Memory B cell (primary cell): ENCODE measurements around the gene AFG3L2.

Source experiments
- ATAC-seq: fragments of 150-1000 bp; cut with Tn5 transposase; 2 replicates; pipeline ENCODE4 v1.10.0; 2021; ENCODE audit warnings: low read depth, mild to moderate bottlenecking, moderate library complexity
- DNase-seq, 2 donors: peaks; one replicate each; pipeline ENCODE4 v3.0.0; 2022; ENCODE audit warnings: low spot score in 2 of 2
- H3K27ac Mint-ChIP-seq: one replicate; pipeline ENCODE4 v1.8.0; 2022; ENCODE audit warnings: mild to moderate bottlenecking, moderate library complexity, mixed read lengths
- H3K27me3 Mint-ChIP-seq: one replicate; pipeline ENCODE4 v1.8.0; 2022; ENCODE audit warnings: mixed read lengths
- H3K36me3 Mint-ChIP-seq: one replicate; pipeline ENCODE4 v1.8.0; 2022; ENCODE audit warnings: mild to moderate bottlenecking, mixed read lengths
- H3K4me1 Mint-ChIP-seq: one replicate; pipeline ENCODE4 v1.8.0; 2022; ENCODE audit warnings: mixed read lengths
- H3K4me3 Mint-ChIP-seq: one replicate; pipeline ENCODE4 v1.8.0; 2022; ENCODE audit warnings: mild to moderate bottlenecking, moderate library complexity, mixed read lengths
- H3K9me3 Mint-ChIP-seq: one replicate; pipeline ENCODE4 v1.8.0; 2022; ENCODE audit warnings: mixed read lengths

AFG3L2 gene

DNA sequence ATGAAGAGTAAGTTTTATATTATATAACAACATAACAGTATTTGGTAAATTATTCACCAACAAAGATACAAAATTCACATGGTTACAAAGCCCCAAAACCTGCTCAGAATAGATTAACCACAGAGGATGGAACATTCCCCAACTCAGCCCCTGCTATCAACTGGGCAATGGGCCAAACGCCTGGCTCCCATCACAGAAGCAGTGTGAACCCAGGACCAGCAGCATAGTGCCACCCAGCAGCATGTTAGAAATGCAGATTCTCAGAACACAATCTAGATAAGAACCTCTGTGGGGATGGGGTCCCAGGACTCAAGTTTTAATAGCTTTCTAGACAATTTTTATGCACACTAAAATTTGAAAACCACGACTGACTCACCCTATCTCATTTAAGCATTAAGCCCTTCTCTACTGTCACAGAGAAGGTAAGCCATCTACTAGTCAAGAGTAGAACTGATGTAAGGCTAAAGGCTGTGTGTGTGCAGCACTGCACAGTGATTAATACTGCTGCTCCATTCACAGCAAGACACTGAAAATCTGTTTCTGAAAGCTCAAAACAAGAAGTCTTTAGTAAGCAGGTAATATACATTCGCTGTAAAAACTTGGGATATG lies 15.2 kb downstream of the AFG3L2 start:
- ATAC-seq (no peak), DNase-seq (no peak)
- Mint-ChIP-seq H3K9me3 (no peaks in the 10 kb centered on the region), H3K36me3 (peaks cover 30% of the 10 kb centered on the region), H3K4me1 (peaks cover 3% of the 10 kb centered on the region), H3K4me3 (no peak overlapping the region), H3K27ac (no peak overlapping the region), H3K27me3 (no peaks in the 10 kb centered on the region)

- Mint-ChIP-seq H3K9me3 (no peaks in the 10 kb centered on the region), H3K36me3 (peaks cover 33% of the 10 kb centered on the region)
- ATAC-seq = no peak
Observed at GRCh38 chr18:12359515-12359927, 17.5 kb downstream of the AFG3L2 start.

GRCh38 chr18:12352188-12352587 lies 24.8 kb downstream of the AFG3L2 start:
- no peak for ATAC-seq
- H3K4me3 Mint-ChIP-seq = no peak overlapping the region
- H3K27me3 Mint-ChIP-seq = no peaks in the 10 kb centered on the region
- peaks cover 2% of the 10 kb centered on the region for H3K4me1 Mint-ChIP-seq
- DNase-seq = no peak
- no peak overlapping the region for H3K27ac Mint-ChIP-seq
- H3K9me3 Mint-ChIP-seq = no peaks in the 10 kb centered on the region
- H3K36me3 Mint-ChIP-seq = peaks cover 37% of the 10 kb centered on the region

More at GRCh38 chr18:12359515-12359927, 17.5 kb downstream of the AFG3L2 start:
- Mint-ChIP-seq H3K27me3 (no peaks in the 10 kb centered on the region), H3K4me3 (no peak overlapping the region), H3K4me1 (peaks cover 2% of the 10 kb centered on the region), H3K27ac (no peak overlapping the region)
- DNase-seq = no peak

GRCh38 chr18:12347895-12348294 lies 29.1 kb downstream of the AFG3L2 start:
- Mint-ChIP-seq H3K27ac (peak overlapping the region; percentile 68), H3K36me3 (peaks cover 41% of the 10 kb centered on the region), H3K9me3 (no peaks in the 10 kb centered on the region), H3K4me1 (no peaks in the 10 kb centered on the region), H3K4me3 (no peak overlapping the region), H3K27me3 (no peaks in the 10 kb centered on the region)
- DNase-seq (no peak), ATAC-seq (no peak)

DNA sequence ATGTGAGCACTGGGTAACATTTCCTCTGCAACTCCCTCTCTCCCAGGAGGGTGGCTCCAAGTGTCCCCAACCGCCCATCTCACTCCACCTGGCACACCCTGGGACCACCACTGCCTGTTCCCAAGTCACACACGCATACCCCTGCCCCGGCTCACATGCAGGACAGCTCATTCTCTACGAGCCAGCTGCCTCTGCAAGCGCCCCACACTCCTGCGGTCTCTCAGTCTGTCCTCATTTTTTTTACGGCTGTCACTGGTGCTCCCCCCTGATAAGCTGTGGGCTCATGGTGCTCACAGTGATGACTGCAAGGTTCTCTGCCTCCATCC lies 30.8 kb downstream of the AFG3L2 start:
- Mint-ChIP-seq H3K27me3 (no peaks in the 10 kb centered on the region), H3K36me3 (peaks cover 49% of the 10 kb centered on the region), H3K27ac (peak overlapping the region; percentile 14), H3K4me1 (no peaks in the 10 kb centered on the region), H3K4me3 (no peak overlapping the region), H3K9me3 (no peaks in the 10 kb centered on the region)
- ATAC-seq = no peak
- no peak for DNase-seq

- Mint-ChIP-seq H3K27me3 (no peaks in the 10 kb centered on the region), H3K9me3 (no peaks in the 10 kb centered on the region), H3K4me1 (no peaks in the 10 kb centered on the region), H3K36me3 (peaks cover 46% of the 10 kb centered on the region), H3K4me3 (no peak overlapping the region), H3K27ac (peak overlapping the region; percentile 14)
- ATAC-seq = no peak
- DNase-seq = no peak
Observed at GRCh38 chr18:12345491-12346239, 31.4 kb downstream of the AFG3L2 start.

GRCh38 chr18:12342661-12343060 lies 34.4 kb downstream of the AFG3L2 start:
- H3K4me3 Mint-ChIP-seq = no peak overlapping the region
- H3K27me3 Mint-ChIP-seq = no peaks in the 10 kb centered on the region
- no peaks in the 10 kb centered on the region for H3K4me1 Mint-ChIP-seq
- H3K9me3 Mint-ChIP-seq = no peaks in the 10 kb centered on the region
- ATAC-seq (no peak), DNase-seq (no peak)
- no peak overlapping the region for H3K27ac Mint-ChIP-seq
- H3K36me3 Mint-ChIP-seq = peaks cover 43% of the 10 kb centered on the region

- DNase-seq (no peak), ATAC-seq (no peak)
- H3K4me3 Mint-ChIP-seq = no peak overlapping the region
- H3K27ac Mint-ChIP-seq = no peak overlapping the region
- H3K9me3 Mint-ChIP-seq = no peaks in the 10 kb centered on the region
- no peaks in the 10 kb centered on the region for H3K4me1 Mint-ChIP-seq
- no peaks in the 10 kb centered on the region for H3K27me3 Mint-ChIP-seq
- peaks cover 41% of the 10 kb centered on the region for H3K36me3 Mint-ChIP-seq
Observed at GRCh38 chr18:12340945-12341660, 35.9 kb downstream of the AFG3L2 start.

DNA sequence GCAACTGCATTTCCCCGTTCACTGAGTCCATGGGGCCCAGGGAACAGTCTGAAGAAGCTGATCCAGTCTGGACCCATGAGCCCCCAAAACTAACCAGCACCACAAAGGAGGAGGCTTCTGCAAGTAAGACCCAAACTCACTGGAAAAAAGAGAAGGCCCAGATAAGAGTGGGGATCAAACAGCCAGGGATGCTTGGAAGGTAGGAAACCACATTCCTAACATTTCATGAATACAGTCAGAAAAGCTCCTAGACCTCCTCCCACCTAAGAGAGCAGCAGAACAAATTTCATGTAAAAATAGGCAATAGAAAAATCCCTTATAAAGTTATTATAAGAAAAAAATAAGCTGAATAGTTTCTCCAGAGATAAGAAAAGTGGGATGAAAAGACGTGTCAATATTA lies 38.6 kb downstream of the AFG3L2 start:
- H3K27ac Mint-ChIP-seq = no peak overlapping the region
- H3K9me3 Mint-ChIP-seq = no peaks in the 10 kb centered on the region
- peaks cover 46% of the 10 kb centered on the region for H3K36me3 Mint-ChIP-seq
- no peak overlapping the region for H3K4me3 Mint-ChIP-seq
- no peaks in the 10 kb centered on the region for H3K4me1 Mint-ChIP-seq
- no peaks in the 10 kb centered on the region for H3K27me3 Mint-ChIP-seq
- no peak for ATAC-seq
- DNase-seq = no peak

DNA sequence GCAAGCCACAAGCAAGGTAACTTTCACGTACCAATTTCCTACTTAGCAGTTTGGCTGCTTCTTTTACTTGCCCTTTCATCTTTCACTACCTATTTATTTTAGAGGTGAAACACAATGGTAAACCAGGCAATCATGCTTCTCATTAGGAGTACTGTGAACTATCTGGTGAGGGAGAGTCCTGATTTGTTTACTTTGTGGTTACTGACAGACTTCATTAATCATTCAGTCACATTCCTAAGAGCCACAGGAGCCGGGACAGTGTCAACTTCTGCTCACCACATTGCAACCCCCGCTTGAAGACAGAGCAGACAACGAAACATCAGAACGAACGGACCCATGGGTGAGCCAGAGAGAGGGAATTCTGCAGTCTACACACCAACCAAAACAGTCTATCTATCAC lies 40.1 kb downstream of the AFG3L2 start:
- Mint-ChIP-seq H3K4me3 (no peak overlapping the region), H3K9me3 (no peaks in the 10 kb centered on the region), H3K4me1 (no peaks in the 10 kb centered on the region), H3K36me3 (peaks cover 35% of the 10 kb centered on the region), H3K27ac (no peak overlapping the region), H3K27me3 (no peaks in the 10 kb centered on the region)
- no peak for ATAC-seq
- DNase-seq = no peak

DNA sequence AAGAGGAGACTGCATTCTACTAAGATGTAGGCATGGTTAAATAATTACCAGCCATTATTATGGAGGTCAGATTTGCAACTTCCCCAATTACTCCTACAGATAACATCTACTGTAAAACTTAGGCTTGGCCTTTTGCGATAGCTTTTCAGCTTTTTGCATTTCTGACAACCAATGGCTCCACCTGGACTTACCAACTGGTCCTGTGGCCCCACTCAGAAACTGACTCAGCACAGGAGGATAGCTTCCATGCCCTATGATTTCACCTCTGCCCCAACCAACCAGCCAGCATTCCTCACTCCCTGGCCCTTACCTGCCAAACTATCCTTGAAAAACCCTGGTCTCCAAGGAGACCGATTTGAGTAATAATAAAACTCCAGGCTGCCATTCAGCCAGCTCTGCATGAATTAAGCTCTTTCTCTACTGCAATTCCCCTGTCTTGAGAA lies 40.8 kb downstream of the AFG3L2 start:
- Mint-ChIP-seq H3K4me3 (no peak overlapping the region), H3K9me3 (no peaks in the 10 kb centered on the region), H3K36me3 (peaks cover 33% of the 10 kb centered on the region), H3K27ac (no peak overlapping the region), H3K4me1 (no peaks in the 10 kb centered on the region), H3K27me3 (no peaks in the 10 kb centered on the region)
- DNase-seq (no peak), ATAC-seq (no peak)

GRCh38 chr18:12335503-12335902 lies 41.5 kb downstream of the AFG3L2 start:
- Mint-ChIP-seq H3K9me3 (no peaks in the 10 kb centered on the region), H3K4me3 (no peak overlapping the region), H3K27ac (no peak overlapping the region), H3K36me3 (peaks cover 35% of the 10 kb centered on the region), H3K4me1 (no peaks in the 10 kb centered on the region), H3K27me3 (no peaks in the 10 kb centered on the region)
- DNase-seq (no peak), ATAC-seq (no peak)

GRCh38 chr18:12334863-12335262 lies 42.2 kb downstream of the AFG3L2 start:
- Mint-ChIP-seq H3K4me1 (no peaks in the 10 kb centered on the region), H3K27ac (no peak overlapping the region), H3K36me3 (peaks cover 32% of the 10 kb centered on the region), H3K9me3 (no peaks in the 10 kb centered on the region), H3K27me3 (no peaks in the 10 kb centered on the region), H3K4me3 (no peak overlapping the region)
- ATAC-seq (no peak), DNase-seq (no peak)

DNA sequence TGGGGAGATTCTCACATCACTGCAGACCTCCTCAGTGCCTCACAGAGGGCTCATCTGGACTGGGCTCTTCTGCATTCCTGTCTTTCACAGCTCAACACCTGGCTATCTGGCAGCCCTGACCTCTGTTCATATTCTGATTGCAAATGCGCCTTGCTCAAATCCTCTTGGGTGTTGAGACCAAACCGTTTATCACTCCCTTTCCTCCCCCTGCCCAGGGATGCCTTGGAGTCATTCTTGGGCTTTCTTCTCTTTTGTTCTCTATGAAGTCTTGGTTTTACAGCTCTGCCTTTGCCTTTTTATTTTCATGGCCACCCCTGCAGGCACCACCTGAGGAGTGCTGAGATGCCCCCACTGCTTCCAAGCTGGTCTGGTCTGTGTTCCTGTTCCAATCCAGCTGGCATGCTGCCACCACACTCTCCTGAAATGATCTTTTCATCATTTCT lies 42.6 kb downstream of the AFG3L2 start:
- ATAC-seq (no peak), DNase-seq (no peak)
- H3K4me3 Mint-ChIP-seq = no peak overlapping the region
- no peaks in the 10 kb centered on the region for H3K4me1 Mint-ChIP-seq
- H3K36me3 Mint-ChIP-seq = peaks cover 36% of the 10 kb centered on the region
- no peaks in the 10 kb centered on the region for H3K9me3 Mint-ChIP-seq
- peak overlapping the region; percentile 4 for H3K27ac Mint-ChIP-seq
- no peaks in the 10 kb centered on the region for H3K27me3 Mint-ChIP-seq
